GM18505 (cell line): Measurements from ENCODE around the gene UNC5B.
"Not testable (repeated sequence)": the region's sequence is repeated elsewhere in the genome, so short reads cannot be mapped to it uniquely, and the experiment has no call there.

Experiments used
- ATAC-seq: cut with Tn5 transposase; IDR thresholded peaks from one replicate; pipeline ENCODE4 v1.9.1; 2021; ENCODE audit not compliant: unreplicated experiment
- POLR2A ChIP-seq: IDR thresholded peaks from 4 replicates; pipeline ENCODE4 v1.6.1; 2011; ENCODE audit warnings: borderline replicate concordance; ENCODE audit not compliant: insufficient read depth, insufficient read length; ENCODE audit errors: extremely low read depth

The UNC5B gene

DNA sequence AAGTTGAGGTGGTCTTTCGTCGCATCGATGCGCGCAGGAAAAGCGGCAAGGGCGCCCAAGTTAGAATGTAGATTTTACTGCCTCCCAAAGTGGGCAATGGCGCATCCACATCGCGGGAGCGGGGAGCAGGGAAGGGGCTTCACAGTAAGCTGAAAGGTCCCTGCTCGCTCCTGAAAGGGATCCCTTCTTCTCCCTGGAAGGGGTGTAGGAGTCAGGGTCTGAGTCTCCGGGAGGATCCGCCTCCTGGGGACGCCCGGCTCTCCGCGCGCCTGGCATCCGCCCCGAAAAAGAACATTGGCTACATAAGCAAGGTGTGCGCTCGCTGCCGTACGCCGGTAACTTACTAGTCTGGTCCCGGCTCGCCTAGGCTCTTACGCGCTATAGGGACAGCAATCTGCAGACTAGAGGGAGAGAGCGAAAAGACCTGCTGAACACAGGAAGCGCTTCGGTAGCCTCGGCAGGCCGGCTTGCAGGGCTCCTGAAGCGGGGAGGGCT is 804 bp downstream of the UNC5B start:
- no peak for TF ChIP-seq POLR2A
- no peak for ATAC-seq

DNA sequence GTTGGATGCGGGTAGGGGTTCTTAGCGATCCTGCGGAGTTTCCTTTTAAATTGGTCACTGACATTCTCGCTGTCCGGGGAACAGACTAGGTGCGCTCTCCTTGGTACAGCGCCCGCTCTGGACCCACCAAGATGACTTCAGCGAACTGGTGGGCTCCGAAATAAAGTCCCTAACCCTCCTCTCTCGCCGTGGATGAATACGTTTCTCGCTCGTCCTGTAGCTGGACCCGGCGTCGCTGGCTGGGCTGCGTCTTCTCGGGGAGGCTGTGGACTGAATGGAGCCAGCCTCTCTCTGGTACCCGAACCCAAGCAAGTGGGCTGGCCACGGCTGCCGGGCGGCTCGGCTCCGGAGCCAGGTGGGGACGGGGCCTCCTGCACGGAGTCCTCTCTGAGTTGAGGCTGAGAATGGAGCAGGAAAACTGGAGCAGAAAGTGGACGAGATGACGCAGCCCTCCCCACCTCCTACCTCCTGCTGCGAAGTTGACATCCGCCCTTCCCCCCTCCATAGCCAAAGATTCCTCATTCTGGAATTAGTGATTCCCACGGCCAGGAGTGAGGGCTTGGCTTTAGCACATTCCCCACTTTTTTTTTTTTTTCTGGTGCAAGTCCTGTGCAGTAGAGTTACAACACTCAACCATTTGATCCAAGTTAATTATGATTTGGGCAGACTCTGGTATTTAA is 1.5 kb downstream of the UNC5B start:
- no peak for TF ChIP-seq POLR2A
- ATAC-seq: no peak

DNA sequence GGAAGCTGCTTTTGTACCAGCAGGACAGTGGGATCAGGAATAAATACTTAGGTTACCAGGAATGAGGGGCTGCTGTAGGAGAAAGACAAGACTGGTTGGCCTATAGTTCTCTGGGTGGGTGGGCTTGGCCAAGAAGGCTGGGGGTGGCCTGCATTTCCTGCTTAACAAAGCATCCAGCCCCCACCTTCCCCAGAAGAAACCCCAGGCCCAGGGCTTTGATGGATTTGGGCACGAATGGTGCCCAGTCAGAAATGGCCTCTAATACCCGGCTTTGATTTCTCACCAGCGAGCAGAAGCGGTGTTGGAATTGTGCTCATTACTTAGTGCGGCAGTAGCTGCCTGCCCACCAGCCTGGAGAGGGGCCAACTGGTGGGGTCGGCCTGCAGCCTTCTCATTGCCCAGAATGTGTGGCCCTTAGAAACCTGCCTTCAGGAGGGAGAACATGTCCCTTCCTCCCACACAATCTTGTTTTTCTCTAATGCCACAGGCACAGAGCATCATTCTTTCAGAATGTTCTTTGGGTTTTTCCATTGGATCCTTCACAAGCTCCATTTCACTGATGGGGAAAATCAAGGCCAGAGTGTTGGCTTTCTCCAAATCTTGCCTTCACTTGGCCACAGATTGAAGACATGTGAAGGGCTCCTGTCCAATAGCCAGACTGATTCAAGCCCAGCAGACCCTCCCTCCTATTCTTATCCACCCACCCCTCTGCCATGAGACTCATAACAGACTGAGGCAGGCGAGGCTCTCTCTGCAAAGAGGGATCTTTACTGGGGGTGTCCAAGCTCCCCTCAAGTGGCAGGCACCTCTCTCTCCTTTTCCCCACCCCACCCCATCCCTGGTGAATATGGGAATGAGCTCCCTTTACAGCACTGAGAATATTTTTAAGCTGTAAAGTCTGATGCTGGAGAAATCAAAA is 2.5 kb downstream of the UNC5B start:
- no peak for TF ChIP-seq POLR2A
- ATAC-seq: no peak

DNA sequence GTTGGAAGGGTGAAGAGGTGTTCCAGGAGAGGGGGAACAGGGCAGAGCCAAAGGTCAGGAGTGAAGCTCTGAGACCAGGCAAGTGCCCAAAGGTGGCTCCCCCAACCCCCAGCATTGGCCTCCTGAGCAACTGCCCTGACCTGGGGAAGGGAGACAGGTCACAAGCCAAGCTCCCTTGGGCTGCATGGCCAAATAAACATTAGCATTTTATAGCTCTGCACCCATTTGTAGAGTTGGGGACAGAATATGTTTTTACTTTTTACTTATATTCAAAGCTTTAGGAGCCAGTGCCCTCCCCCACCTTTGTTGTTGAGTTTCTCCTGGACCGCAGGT is 4.0 kb downstream of the UNC5B start:
- no peak for TF ChIP-seq POLR2A

DNA sequence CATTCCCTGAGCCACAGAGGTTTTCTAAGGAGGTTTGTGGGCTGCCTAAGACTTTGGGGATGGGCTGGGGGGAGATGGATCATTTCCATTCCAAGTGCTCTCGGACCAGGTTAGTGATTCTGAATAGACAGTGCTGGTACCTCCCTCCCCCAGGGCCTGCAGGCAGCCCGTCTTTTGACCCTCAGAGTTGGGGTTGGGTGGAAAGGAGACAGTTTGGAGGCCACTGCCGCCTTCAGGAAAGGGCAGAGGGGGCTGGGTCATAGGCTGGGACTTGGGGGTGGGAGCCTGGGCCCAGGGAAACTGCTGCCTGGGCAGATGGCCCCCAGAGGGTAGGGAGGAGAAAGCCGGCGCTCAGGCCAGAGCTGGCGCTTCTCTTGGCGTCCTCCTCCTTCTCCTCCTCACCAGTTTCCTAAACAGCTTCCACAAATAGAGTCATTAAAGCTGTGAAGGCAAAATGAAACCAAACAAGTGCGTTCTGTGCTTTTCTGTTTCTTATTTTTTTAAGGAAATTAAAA is 4.4 kb downstream of the UNC5B start:
- TF ChIP-seq POLR2A: no peak
- no peak for ATAC-seq

More for the DNA sequence above, 4.0 kb downstream of the UNC5B start:
- ATAC-seq: no peak

DNA sequence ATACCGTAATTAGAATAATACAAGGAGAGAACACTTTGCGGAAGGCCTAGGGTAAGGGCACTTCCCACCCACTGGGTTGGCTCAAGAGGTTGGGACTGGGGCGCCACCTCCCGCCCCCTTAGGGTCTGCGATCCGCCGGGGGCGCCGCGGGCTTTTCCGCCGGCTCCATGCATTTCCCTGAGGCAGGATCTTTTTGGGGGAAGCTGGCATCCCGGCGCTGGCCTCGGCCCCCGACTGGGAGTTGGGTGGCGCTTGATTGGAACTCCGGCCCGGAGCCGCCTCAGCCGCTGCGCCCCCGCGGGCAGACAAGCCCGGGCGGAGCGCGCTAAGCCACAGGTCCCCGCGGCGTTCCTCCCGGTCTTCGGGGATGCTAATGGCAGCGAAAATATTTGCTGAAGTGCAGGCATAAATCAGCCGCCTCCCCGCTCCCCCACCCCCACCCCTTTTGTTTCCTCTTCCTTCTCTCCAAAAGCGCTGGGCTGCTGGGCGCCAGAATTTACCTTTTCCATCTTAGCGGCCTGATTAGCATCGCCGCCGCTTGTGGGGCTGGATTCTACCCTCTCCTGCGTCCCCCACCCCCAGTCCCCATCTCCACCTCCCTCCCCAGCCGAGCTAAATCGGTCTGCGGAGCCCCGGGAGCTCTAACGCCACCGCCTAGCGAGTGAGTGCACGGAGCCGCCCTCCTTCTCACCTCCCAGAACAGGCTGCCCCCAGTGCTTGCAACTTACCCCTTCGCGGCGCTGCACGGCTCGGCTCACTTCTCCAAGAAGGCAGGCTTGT is 5.1 kb downstream of the UNC5B start:
- no peak for ATAC-seq
- no peak for TF ChIP-seq POLR2A

DNA sequence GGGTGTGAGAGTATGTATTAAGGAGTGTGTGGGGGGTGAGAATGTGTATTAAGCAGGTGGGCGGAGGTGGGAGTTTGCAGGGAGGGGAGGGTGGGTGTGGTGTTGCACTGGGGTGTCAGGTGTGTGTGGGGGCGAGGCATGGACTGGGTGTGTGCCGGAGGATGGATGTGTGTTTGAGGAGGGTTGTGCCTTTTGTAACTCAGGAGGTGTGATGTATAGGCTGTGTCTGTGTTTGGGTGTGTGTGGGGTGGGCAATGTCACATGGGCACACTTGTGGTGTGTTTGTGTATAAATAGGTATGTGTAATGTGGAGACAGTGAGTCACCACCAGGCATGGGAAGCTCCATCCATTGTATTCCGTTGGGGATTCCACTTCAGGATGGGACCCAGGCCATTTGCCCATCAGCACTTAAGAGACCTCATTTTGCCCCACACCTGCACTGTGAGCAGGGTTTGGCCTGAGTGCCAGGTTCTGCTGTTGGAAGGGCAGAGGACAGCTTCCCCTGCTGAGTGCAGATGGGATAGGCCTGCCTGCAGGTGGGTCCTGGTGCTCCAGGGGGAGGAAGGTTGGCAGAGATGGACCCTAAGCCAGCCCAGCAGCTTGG is 5.8 kb downstream of the UNC5B start:
- ATAC-seq: no peak

DNA sequence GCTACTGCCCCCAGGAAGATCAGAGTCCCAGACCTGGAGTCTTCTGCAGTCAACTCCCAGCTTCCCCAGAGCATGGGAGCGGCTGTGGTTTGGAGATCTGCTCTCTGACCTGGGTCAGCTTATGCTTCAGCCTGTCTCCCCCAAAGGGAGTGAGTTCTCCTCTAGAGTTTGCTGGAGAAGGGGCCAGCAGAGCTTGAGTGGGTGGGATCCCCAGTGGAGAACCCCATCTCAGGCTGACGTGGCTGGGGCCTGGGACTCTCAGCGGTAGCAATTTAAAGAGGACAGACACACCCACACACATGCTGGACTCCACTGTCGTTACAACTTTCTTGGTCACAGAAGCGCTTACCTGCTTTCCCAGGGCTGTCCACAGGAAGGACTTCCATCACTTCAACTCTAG is 6.3 kb downstream of the UNC5B start:
- no peak for ATAC-seq
- no peak for TF ChIP-seq POLR2A

More for the DNA sequence above, 5.8 kb downstream of the UNC5B start:
- no peak for TF ChIP-seq POLR2A

DNA sequence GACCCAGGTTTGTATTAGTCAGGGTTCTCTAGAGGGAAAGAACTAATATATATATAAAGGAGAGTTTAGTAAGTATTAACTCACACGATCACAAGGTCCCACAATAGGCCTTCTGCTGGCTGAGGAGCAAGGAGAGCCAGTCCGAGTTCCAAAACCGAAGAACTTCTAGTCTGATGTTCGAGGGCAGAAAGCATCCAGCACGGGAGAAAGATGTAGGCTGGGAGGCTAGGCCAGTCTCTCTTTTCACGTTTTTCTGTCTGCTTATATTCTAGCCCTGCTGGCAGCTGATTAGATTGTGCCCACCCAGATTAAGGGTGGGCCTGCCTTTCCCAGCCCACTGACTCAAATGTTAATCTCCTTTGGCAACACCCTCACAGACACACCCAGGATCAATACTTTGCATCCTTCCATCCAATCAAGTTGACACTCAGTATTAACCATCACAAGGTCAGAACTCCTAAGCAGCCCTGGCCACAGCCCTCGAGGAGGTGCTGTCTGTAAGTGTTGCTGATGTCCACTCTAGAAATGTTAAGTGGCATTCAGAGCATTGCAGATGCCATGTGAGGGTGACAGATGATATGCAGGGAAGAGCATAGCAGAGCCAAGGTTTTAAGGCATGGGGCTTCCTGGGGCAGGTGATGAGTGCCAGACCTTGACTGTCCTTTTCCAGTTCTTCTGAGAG is 7.0 kb downstream of the UNC5B start:
- ATAC-seq: not testable (repeated sequence)

DNA sequence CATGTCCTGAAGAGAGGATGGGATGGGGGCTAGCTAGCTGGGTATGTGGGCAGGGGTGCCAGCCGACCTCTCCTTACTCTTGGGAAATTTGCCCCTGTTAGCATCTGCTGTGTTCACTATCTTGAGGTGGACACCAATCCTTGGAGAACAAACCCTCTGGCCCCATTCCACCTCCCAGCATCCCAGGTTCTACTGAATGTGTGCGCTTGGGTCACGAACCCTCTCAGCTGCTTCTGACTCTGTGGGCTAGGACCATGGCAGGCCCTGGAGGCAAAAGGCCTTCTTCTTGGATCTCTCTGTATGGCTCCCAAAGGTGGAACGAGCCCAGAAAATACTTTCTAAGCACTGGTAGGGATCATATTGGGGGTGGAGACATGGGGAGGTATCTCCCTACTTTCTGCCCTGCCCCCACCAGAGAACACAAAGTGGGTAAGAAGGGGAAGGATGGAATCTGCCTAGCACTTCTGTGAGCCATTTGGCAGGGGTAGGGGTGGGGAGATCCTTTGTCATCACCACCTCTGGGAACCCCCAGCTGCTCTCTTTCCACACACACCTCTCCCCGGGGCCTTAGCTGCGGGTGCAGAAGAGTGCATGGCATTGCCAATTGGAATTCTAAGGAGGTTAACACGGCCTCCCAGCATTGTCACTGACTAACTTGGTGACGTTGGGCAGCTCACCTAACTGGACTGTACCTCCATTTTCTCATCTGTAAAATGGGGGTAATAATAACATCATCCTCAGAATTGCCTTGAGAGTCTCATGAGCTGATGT is 7.7 kb downstream of the UNC5B start:
- no peak for TF ChIP-seq POLR2A
- ATAC-seq: no peak

DNA sequence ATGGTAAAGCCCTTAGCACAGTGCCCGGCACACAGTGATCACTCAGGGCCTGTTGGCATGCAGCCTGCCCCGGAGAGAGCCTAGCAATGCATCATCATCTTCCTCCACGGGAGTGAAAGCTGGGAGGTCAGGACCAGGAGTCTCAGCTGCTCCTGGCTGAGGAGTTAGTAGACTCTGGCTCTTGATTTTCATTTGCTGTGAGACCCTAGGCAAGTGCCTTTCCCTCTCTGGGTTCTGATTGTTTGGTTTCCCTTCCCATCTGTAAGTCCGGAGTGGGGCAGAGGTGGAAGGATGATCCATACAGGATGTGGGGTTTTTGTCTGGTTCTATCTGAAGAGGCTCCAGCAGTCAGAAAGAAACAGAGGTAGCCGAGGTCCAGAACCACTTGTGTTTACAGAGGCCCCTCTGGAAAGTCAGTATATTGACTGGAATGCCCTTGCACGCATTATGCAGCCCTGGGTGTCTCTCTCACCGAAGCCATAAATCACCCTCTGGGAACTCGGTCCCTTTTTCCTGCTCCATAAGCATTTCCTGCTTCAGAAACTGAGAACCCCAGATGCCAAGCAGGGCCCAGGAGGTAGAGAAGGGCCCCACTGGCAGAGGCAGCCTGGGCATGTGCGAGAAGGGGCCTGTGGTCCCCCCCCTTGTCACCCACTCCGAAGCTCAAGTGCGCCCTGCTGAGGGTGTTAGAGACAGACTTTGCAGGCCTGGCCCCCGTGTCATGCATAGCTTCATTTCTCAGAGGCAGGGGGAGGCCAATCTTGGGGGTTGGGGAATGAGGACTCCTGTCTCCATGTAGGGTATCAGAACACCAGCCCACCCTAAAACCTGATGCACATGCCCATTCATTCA is 8.5 kb downstream of the UNC5B start:
- no peak for ATAC-seq
- TF ChIP-seq POLR2A: no peak

DNA sequence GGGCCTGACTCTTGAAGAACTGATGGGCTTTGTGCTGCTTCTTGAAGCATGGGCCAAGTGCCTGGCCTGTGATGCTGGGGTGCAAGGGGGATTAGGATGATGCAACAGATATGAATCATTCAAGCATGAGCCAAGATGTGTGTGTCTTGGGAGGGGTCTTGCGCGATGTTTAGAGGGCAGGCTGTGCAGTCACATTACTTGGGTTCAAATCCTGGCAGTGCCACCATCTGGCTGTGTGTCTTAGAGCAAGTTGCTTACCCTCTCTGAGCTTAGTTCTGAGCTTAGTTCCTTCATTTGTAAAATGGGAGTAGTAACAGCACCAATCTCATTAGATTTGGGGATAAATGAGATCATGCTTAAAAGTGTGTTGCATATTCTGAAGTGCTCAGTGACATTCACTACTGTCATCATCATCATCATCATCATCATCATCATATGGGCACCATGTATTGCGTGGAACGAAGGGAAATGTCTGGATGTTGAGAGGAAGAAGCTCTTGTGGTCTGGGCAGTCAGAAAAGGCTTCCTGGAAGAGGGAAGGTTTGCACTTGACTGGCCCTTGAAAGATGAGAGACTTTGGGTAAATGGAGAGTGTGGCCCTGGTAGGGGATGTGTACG is 9.3 kb downstream of the UNC5B start:
- no peak for ATAC-seq
- no peak for TF ChIP-seq POLR2A
